ENCODE results near the gene WDR41.

DNA sequence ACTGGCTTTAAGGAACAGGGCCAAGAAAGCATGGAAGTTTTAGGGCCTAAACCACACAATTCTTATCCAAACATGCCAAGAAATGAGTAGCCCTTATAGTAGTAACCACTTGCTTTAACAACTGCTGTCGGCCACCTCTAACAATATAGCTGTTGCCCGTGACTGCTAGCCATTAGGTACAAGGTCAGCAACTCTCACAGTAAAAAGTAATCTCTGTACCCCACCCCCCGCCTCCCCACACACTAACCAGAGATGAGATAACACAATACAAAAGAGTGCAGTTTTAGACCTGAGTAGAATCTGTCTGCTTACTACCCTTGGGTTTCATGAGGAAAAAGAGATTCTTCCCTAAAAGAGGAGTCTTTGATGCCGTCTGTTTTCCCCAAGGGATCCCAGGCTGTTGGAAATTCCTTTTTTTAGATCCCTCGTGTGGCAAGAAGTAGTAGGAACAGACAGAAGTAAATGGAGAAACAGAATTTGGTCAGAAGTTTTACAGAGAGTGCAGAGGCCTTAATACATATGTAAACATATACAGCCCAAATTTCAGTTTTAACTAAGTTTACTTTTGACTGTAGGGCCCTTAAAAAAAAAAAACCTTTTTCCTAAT is 94.3 kb downstream of the WDR41 start:
- no peak for TF ChIP-seq POLR2AphosphoS5 (IDR thresholded peaks at IDR 0.05)
- TF ChIP-seq, protein P1, sequence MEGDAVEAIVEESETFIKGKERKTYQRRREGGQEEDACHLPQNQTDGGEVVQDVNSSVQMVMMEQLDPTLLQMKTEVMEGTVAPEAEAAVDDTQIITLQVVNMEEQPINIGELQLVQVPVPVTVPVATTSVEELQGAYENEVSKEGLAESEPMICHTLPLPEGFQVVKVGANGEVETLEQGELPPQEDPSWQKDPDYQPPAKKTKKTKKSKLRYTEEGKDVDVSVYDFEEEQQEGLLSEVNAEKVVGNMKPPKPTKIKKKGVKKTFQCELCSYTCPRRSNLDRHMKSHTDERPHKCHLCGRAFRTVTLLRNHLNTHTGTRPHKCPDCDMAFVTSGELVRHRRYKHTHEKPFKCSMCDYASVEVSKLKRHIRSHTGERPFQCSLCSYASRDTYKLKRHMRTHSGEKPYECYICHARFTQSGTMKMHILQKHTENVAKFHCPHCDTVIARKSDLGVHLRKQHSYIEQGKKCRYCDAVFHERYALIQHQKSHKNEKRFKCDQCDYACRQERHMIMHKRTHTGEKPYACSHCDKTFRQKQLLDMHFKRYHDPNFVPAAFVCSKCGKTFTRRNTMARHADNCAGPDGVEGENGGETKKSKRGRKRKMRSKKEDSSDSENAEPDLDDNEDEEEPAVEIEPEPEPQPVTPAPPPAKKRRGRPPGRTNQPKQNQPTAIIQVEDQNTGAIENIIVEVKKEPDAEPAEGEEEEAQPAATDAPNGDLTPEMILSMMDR (IDR thresholded peaks at IDR 0.05) = no peak
